IMR-90 (cell line): Measurements from ENCODE around the gene ANO4.

Experiments
- BHLHE40 ChIP-seq: fragments of 150-350 bp; IDR thresholded peaks from 2 replicates; pipeline ENCODE4 v1.6.1; 2016; ENCODE audit warnings: mild to moderate bottlenecking, low read depth, low read length
- CTCF ChIP-seq: conservative IDR thresholded peaks from 2 replicates; pipeline ENCODE4 v1.5.1; 2012; ENCODE audit warnings: mild to moderate bottlenecking, low read depth, low read length, improper control_type of control experiment
- FOS ChIP-seq: fragments of 150-350 bp; IDR thresholded peaks from 2 replicates; pipeline ENCODE4 v1.6.1; 2016; ENCODE audit warnings: low read depth, low read length
- NFE2L2 ChIP-seq: fragments of 150-350 bp; IDR thresholded peaks from 2 replicates; pipeline ENCODE4 v1.6.1; 2016; ENCODE audit warnings: low read depth, mild to moderate bottlenecking, low read length
- POLR2A ChIP-seq: IDR thresholded peaks from 2 replicates; pipeline ENCODE4 v1.6.1; 2012; ENCODE audit warnings: mild to moderate bottlenecking, low read depth, low read length
- RAD21 ChIP-seq: IDR thresholded peaks from 2 replicates; pipeline ENCODE4 v1.6.1; 2012; ENCODE audit warnings: low read length, improper control_type of control experiment
- USF2 ChIP-seq: fragments of 150-350 bp; IDR thresholded peaks from 2 replicates; pipeline ENCODE4 v1.6.1; 2017; ENCODE audit warnings: mild to moderate bottlenecking, antibody characterized with exemption, low read length, low read depth

GRCh38 chr12:100908501-100908900 lies 113.9 kb downstream of the ANO4 start:
- TF ChIP-seq CTCF, result no peak
- no peak for TF ChIP-seq POLR2A
- TF ChIP-seq BHLHE40, result no peak
- no peak for TF ChIP-seq USF2
- TF ChIP-seq FOS, result peak; percentile 78
- TF ChIP-seq RAD21, result no peak
- no peak for TF ChIP-seq NFE2L2
